Measurements from ENCODE around the gene GBP3. TPM values are rescaled to one million over a fixed set of nuclear protein-coding genes. Genes with fewer than 3 reads are reported as not detected.

The GBP3 gene
- total and polyA plus RNA-seq, 9 of the 15 experiments (the other 6 are each of a cell fraction or from before 2014, with no cell fraction given): 0.07 to 0.14 (median 0.11) TPM; not detected in 4

DNA sequence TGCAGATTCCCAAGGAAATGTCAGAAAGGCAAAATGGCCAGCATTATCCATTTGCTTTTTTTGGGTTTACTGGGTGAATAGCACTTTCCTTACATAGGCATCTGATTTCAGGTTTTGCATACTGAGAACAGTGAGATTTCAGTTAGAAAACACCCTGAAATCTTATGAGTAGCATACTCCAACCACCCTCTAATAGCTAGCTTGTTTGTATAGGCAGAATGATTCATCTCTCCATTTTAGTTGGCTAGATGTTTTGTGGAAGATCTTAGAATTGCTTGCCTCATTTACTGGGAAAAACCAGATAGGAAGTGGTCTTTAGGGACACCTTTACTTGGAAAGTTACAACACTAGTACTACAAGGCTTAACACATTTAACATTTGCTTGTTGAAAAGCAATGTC is 40.6 kb downstream of the GBP3 start:
- FAIRE-seq (no peak), DNase-seq (ENCODE audit: extremely low read depth in 1 of 4, low spot score in 3 of 4) (no peak), ATAC-seq (no peak)
- ChIA-PET POLR2A (no interaction called here), CTCF (ENCODE audit: low intra/inter-chr PET ratio) (interaction anchor here (0.7 kb wide), 1 partner anchor 261 kb away, joined by 5 read pairs; no protein-coding TSS in a partner anchor)
- Histone ChIP-seq H3K27ac (ENCODE audit: extremely low read depth, low read depth, low read length) (no peak overlapping the region), H3K4me3 (no peak overlapping the region), H4K20me1 (replicated peaks; ENCODE audit: control insufficient read depth, insufficient read depth, low read length) (0 out of 2 replicates have a peak, but pooled peaks cover 4% of the 10 kb centered on the region), H3K79me2 (ENCODE audit: control insufficient read depth, insufficient read depth, low read length) (peaks cover 55% of the 10 kb centered on the region), H3K9ac (ENCODE audit: insufficient read depth in 1 of 2, low read depth in 2 of 2, low read length in 2 of 2) (no peak overlapping the region), H3K36me3 (ENCODE audit: control insufficient read depth, insufficient read depth, low read length) (peaks cover 68% of the 10 kb centered on the region), H3K4me1 (replicated peaks in 1 of 2; ENCODE audit: control insufficient read depth in 2 of 2, insufficient read depth in 2 of 2, low read length in 2 of 2) (no peaks in the 10 kb centered on the region; a peak in 1 of 5 replicates), H3K4me2 (ENCODE audit: insufficient read depth, low read length) (no peak overlapping the region), H3K9me1 (ENCODE audit: control insufficient read depth, insufficient read depth, low read length) (no peaks in the 10 kb centered on the region), H2AFZ (ENCODE audit: low read depth, low read length) (no peak overlapping the region), H3K9me3 (replicated peaks; ENCODE audit: control insufficient read depth, insufficient read depth, low read depth, low read length) (no peaks in the 10 kb centered on the region), H3K27me3 (ENCODE audit: control insufficient read depth in 2 of 2, insufficient read depth in 2 of 2, low read length in 2 of 2) (no peaks in the 10 kb centered on the region)
- no peak for TF ChIP-seq ZEB2 (IDR thresholded peaks at IDR 0.05)
- TF ChIP-seq, protein P1, sequence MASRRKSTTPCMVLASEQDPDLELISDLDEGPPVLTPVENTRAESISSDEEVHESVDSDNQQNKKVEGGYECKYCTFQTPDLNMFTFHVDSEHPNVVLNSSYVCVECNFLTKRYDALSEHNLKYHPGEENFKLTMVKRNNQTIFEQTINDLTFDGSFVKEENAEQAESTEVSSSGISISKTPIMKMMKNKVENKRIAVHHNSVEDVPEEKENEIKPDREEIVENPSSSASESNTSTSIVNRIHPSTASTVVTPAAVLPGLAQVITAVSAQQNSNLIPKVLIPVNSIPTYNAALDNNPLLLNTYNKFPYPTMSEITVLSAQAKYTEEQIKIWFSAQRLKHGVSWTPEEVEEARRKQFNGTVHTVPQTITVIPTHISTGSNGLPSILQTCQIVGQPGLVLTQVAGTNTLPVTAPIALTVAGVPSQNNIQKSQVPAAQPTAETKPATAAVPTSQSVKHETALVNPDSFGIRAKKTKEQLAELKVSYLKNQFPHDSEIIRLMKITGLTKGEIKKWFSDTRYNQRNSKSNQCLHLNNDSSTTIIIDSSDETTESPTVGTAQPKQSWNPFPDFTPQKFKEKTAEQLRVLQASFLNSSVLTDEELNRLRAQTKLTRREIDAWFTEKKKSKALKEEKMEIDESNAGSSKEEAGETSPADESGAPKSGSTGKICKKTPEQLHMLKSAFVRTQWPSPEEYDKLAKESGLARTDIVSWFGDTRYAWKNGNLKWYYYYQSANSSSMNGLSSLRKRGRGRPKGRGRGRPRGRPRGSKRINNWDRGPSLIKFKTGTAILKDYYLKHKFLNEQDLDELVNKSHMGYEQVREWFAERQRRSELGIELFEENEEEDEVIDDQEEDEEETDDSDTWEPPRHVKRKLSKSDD (conservative IDR thresholded peaks at IDR 0.05; ENCODE audit: low read length): no peak
- TF ChIP-seq ETV1 (tag; conservative IDR thresholded peaks at IDR 0.05; ENCODE audit: low read depth): no peak
- no peak for TF ChIP-seq HMGN3 (IDR thresholded peaks at IDR 0.05; ENCODE audit: borderline replicate concordance, extremely low read depth, insufficient read length, low read depth, low read length)
- no peak for TF ChIP-seq RBM15 (IDR thresholded peaks at IDR 0.05; ENCODE audit: insufficient read depth, low read length)
- TF ChIP-seq CBX3 (IDR thresholded peaks at IDR 0.05; ENCODE audit: borderline replicate concordance in 1 of 2, low read length in 2 of 2): no peak
- TF ChIP-seq BHLHE40 (IDR thresholded peaks at IDR 0.05; ENCODE audit: low read length): no peak
- TF ChIP-seq CAMTA2 (CRISPR knock-in tag; conservative IDR thresholded peaks at IDR 0.05): no peak
- no peak for TF ChIP-seq PHF21A (IDR thresholded peaks at IDR 0.05; ENCODE audit: borderline replicate concordance, low read depth)
- no peak for TF ChIP-seq C11orf30 (IDR thresholded peaks at IDR 0.05; ENCODE audit: low read depth)
- no peak for TF ChIP-seq ZNF239 (CRISPR knock-in tag; IDR thresholded peaks at IDR 0.05)
- no peak for TF ChIP-seq PTRF (tag; IDR thresholded peaks at IDR 0.05)
- TF ChIP-seq E2F3 (CRISPR knock-in tag; IDR thresholded peaks at IDR 0.05): no peak
- no peak for TF ChIP-seq BRF2 (IDR thresholded peaks at IDR 0.05; ENCODE audit: borderline replicate concordance, insufficient read depth, insufficient read length)
- no peak for TF ChIP-seq ZKSCAN3 (CRISPR knock-in tag; IDR thresholded peaks at IDR 0.05)
- TF ChIP-seq, protein P2, sequence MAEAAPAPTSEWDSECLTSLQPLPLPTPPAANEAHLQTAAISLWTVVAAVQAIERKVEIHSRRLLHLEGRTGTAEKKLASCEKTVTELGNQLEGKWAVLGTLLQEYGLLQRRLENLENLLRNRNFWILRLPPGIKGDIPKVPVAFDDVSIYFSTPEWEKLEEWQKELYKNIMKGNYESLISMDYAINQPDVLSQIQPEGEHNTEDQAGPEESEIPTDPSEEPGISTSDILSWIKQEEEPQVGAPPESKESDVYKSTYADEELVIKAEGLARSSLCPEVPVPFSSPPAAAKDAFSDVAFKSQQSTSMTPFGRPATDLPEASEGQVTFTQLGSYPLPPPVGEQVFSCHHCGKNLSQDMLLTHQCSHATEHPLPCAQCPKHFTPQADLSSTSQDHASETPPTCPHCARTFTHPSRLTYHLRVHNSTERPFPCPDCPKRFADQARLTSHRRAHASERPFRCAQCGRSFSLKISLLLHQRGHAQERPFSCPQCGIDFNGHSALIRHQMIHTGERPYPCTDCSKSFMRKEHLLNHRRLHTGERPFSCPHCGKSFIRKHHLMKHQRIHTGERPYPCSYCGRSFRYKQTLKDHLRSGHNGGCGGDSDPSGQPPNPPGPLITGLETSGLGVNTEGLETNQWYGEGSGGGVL (CRISPR knock-in tag; IDR thresholded peaks at IDR 0.05): no peak
- intact Hi-C loops (cut with micrococcal nuclease): no loop called here
- BruUV-seq (replicated peaks): no TSS peak
- in situ Hi-C loops (cut with MboI): no loop called here
